BLaER1 (cell line): ENCODE measurements around the gene KCNS1.

Experiments
- H3K27ac ChIP-seq: shearing (Covaris generic); formaldehyde crosslinking; 2 replicates; pipeline ENCODE4 v1.8.1; 2022
- H3K27me3 ChIP-seq: shearing (Covaris generic); formaldehyde crosslinking; 2 replicates; pipeline ENCODE4 v1.8.1; 2022
- H3K36me3 ChIP-seq: shearing (Covaris generic); formaldehyde crosslinking; 2 replicates; pipeline ENCODE4 v1.8.1; 2022
- H3K4me1 ChIP-seq: shearing (Covaris generic); formaldehyde crosslinking; 2 replicates; pipeline ENCODE4 v1.8.1; 2022
- H3K4me2 ChIP-seq: shearing (Covaris generic); formaldehyde crosslinking; 2 replicates; pipeline ENCODE4 v1.8.1; 2022
- H3K4me3 ChIP-seq: shearing (Covaris generic); formaldehyde crosslinking; 2 replicates; pipeline ENCODE4 v1.8.1; 2022
- H3K9ac ChIP-seq: shearing (Covaris generic); formaldehyde crosslinking; 2 replicates; pipeline ENCODE4 v1.8.1; 2022
- H3K9me3 ChIP-seq: shearing (Covaris generic); formaldehyde crosslinking; 2 replicates; pipeline ENCODE4 v1.8.1; 2022
- H4K20me1 ChIP-seq: shearing (Covaris generic); formaldehyde crosslinking; 2 replicates; pipeline ENCODE4 v1.8.1; 2022
- Cebpa-rat ChIP-seq: shearing (Covaris generic); IDR thresholded peaks from 2 replicates; pipeline ENCODE4 v1.8.1; 2022

Gene KCNS1

GRCh38 chr20:45083127-45083526 lies 17.8 kb downstream of the KCNS1 start:
- H3K36me3 ChIP-seq, result peaks cover 55% of the 10 kb centered on the region

GRCh38 chr20:45082468-45082867 lies 18.5 kb downstream of the KCNS1 start:
- Histone ChIP-seq H3K4me2 (no peak overlapping the region), H3K36me3 (peaks cover 62% of the 10 kb centered on the region), H3K9ac (no peak overlapping the region), H4K20me1 (no peaks in the 10 kb centered on the region), H3K27me3 (no peaks in the 10 kb centered on the region), H3K4me3 (no peak overlapping the region), H3K9me3 (peaks cover 22% of the 10 kb centered on the region), H3K27ac (no peak overlapping the region), H3K4me1 (peaks cover 12% of the 10 kb centered on the region)
- no peak for TF ChIP-seq Cebpa-rat

More at GRCh38 chr20:45083127-45083526, 17.8 kb downstream of the KCNS1 start:
- H3K4me2 ChIP-seq, result no peak overlapping the region
- H3K4me1 ChIP-seq, result peaks cover 12% of the 10 kb centered on the region
- no peaks in the 10 kb centered on the region for H4K20me1 ChIP-seq
- H3K27ac ChIP-seq, result no peak overlapping the region
- TF ChIP-seq Cebpa-rat, result no peak
- H3K9ac ChIP-seq, result no peak overlapping the region
- H3K4me3 ChIP-seq, result no peak overlapping the region
- H3K9me3 ChIP-seq, result peaks cover 22% of the 10 kb centered on the region
- no peaks in the 10 kb centered on the region for H3K27me3 ChIP-seq

GRCh38 chr20:45080867-45081624 lies 19.9 kb downstream of the KCNS1 start:
- no peak for TF ChIP-seq Cebpa-rat
- Histone ChIP-seq H3K9me3 (peaks cover 18% of the 10 kb centered on the region), H3K27me3 (no peaks in the 10 kb centered on the region), H3K9ac (no peak overlapping the region), H4K20me1 (no peaks in the 10 kb centered on the region), H3K4me3 (no peak overlapping the region), H3K36me3 (peaks cover 75% of the 10 kb centered on the region), H3K4me1 (peaks cover 12% of the 10 kb centered on the region), H3K27ac (no peak overlapping the region), H3K4me2 (no peak overlapping the region)

GRCh38 chr20:45077559-45077958 lies 23.4 kb downstream of the KCNS1 start:
- H3K9ac ChIP-seq, result no peak overlapping the region
- H3K27me3 ChIP-seq, result no peaks in the 10 kb centered on the region
- no peak overlapping the region for H3K4me3 ChIP-seq
- no peaks in the 10 kb centered on the region for H3K4me1 ChIP-seq
- peaks cover 97% of the 10 kb centered on the region for H3K36me3 ChIP-seq
- H4K20me1 ChIP-seq, result peaks cover 18% of the 10 kb centered on the region; the same call in 1 of the 2 replicates
- H3K27ac ChIP-seq, result no peak overlapping the region
- peaks cover 12% of the 10 kb centered on the region for H3K9me3 ChIP-seq
- TF ChIP-seq Cebpa-rat, result no peak
- no peak overlapping the region for H3K4me2 ChIP-seq

- H3K27me3 ChIP-seq, result no peaks in the 10 kb centered on the region
- no peak overlapping the region for H3K9ac ChIP-seq
- peaks cover 69% of the 10 kb centered on the region for H3K36me3 ChIP-seq
- H3K4me1 ChIP-seq, result no peaks in the 10 kb centered on the region
- TF ChIP-seq Cebpa-rat, result no peak
- no peaks in the 10 kb centered on the region for H3K9me3 ChIP-seq
- H4K20me1 ChIP-seq, result peaks cover 29% of the 10 kb centered on the region
- no peak overlapping the region for H3K4me3 ChIP-seq
- H3K27ac ChIP-seq, result no peak overlapping the region
- no peak overlapping the region for H3K4me2 ChIP-seq
Measured at GRCh38 chr20:45073221-45073620, 27.7 kb downstream of the KCNS1 start.

- Histone ChIP-seq H3K9me3 (no peaks in the 10 kb centered on the region), H4K20me1 (peaks cover 29% of the 10 kb centered on the region), H3K27me3 (no peaks in the 10 kb centered on the region), H3K27ac (no peak overlapping the region), H3K4me1 (no peaks in the 10 kb centered on the region), H3K9ac (no peak overlapping the region), H3K36me3 (peaks cover 69% of the 10 kb centered on the region), H3K4me2 (no peak overlapping the region), H3K4me3 (no peak overlapping the region)
- TF ChIP-seq Cebpa-rat, result no peak
Measured at GRCh38 chr20:45072066-45072465, 28.9 kb downstream of the KCNS1 start.

- H3K9ac ChIP-seq, result no peak overlapping the region
- H3K27me3 ChIP-seq, result no peaks in the 10 kb centered on the region
- H3K4me2 ChIP-seq, result no peak overlapping the region
- no peak for TF ChIP-seq Cebpa-rat
- peaks cover 67% of the 10 kb centered on the region for H3K36me3 ChIP-seq
- H3K27ac ChIP-seq, result no peak overlapping the region
- no peak overlapping the region for H3K4me3 ChIP-seq
- peaks cover 29% of the 10 kb centered on the region for H4K20me1 ChIP-seq
- no peaks in the 10 kb centered on the region for H3K9me3 ChIP-seq
- no peaks in the 10 kb centered on the region for H3K4me1 ChIP-seq
Measured at GRCh38 chr20:45070932-45071632, 29.8 kb downstream of the KCNS1 start.

- no peaks in the 10 kb centered on the region for H3K4me1 ChIP-seq
- peaks cover 49% of the 10 kb centered on the region for H3K36me3 ChIP-seq
- no peaks in the 10 kb centered on the region for H3K27me3 ChIP-seq
- H3K9ac ChIP-seq, result no peak overlapping the region
- H3K27ac ChIP-seq, result no peak overlapping the region
- H3K4me3 ChIP-seq, result no peak overlapping the region
- TF ChIP-seq Cebpa-rat, result no peak
- H3K9me3 ChIP-seq, result no peaks in the 10 kb centered on the region
- H3K4me2 ChIP-seq, result no peak overlapping the region
- H4K20me1 ChIP-seq, result peaks cover 35% of the 10 kb centered on the region
Measured at GRCh38 chr20:45069261-45069660, 31.7 kb downstream of the KCNS1 start.

- Histone ChIP-seq H3K9ac (no peak overlapping the region), H3K4me1 (no peaks in the 10 kb centered on the region), H3K4me2 (no peak overlapping the region), H4K20me1 (peaks cover 19% of the 10 kb centered on the region), H3K36me3 (peaks cover 41% of the 10 kb centered on the region), H3K4me3 (no peak overlapping the region), H3K27ac (no peak overlapping the region), H3K27me3 (no peaks in the 10 kb centered on the region), H3K9me3 (0 out of 2 replicates have a peak, but pooled peaks cover 3% of the 10 kb centered on the region)
- no peak for TF ChIP-seq Cebpa-rat
Measured at GRCh38 chr20:45067558-45067957, 33.4 kb downstream of the KCNS1 start.

GRCh38 chr20:45067087-45067486 lies 33.8 kb downstream of the KCNS1 start:
- no peaks in the 10 kb centered on the region for H3K27me3 ChIP-seq
- H3K36me3 ChIP-seq, result peaks cover 44% of the 10 kb centered on the region
- H3K9ac ChIP-seq, result no peak overlapping the region
- no peak overlapping the region for H3K4me2 ChIP-seq
- 0 out of 2 replicates have a peak, but pooled peaks cover 3% of the 10 kb centered on the region for H3K9me3 ChIP-seq
- no peak overlapping the region for H3K27ac ChIP-seq
- H3K4me3 ChIP-seq, result no peak overlapping the region
- peaks cover 17% of the 10 kb centered on the region for H4K20me1 ChIP-seq
- H3K4me1 ChIP-seq, result no peaks in the 10 kb centered on the region
- TF ChIP-seq Cebpa-rat, result no peak
